DOHH2 (cell line): ENCODE results near the gene SPATA25.

Experiments
- CTCF ChIP-seq: fragments of 200-600 bp; sonication (generic); IDR thresholded peaks from one replicate; pipeline ENCODE4 v1.5.1; 2014; ENCODE audit warnings: antibody characterized with exemption, mild to moderate bottlenecking, low read depth, low read length; ENCODE audit not compliant: poor library complexity, severe bottlenecking
- EZH2phosphoT487 ChIP-seq: fragments of 200-600 bp; sonication (generic); IDR thresholded peaks from 2 replicates; pipeline ENCODE4 v1.6.1; 2017; ENCODE audit warnings: borderline replicate concordance, mild to moderate bottlenecking, antibody characterized with exemption, low read length, moderate library complexity, mixed read lengths

- no peak for TF ChIP-seq CTCF
- no peak for TF ChIP-seq EZH2phosphoT487
Measured at GRCh38 chr20:45883100-45883469, 4.3 kb downstream of the SPATA25 start.
